Adrenal gland (tissue), 12 donors: Measurements from ENCODE around the gene ACP4. TPM values are rescaled to one million over a fixed set of nuclear protein-coding genes. Genes with fewer than 3 reads are reported as not detected.
"Not testable (repeated sequence)": the region's sequence is repeated elsewhere in the genome, so short reads cannot be mapped to it uniquely, and the experiment has no call there.

Experiments
- DNase-seq, 7 donors: peaks; one replicate each; pipeline ENCODE4 v3.0.0-alpha.2; 2019 to 2020
- H3K27ac ChIP-seq, 5 donors: fragments of 200-600 bp; sonication (generic) in 4 of 5; 1 replicate in 3 of 5; 2 replicates in 2 of 5; pipeline versions ENCODE4 v1.5.1 to v1.8.0; 2016 to 2020; ENCODE audit warnings: mild to moderate bottlenecking in 1 of 5
- H3K27me3 ChIP-seq: fragments of 200-600 bp; 2 replicates; pipeline ENCODE4 v1.8.0; 2021
- H3K36me3 ChIP-seq, 2 donors: fragments of 200-600 bp; replicated peaks in 1 of 2; 1 replicate in 1 of 2; 2 replicates in 1 of 2; pipeline versions ENCODE4 v1.5.1 to v1.8.0; 2018 to 2022
- H3K4me1 ChIP-seq, 2 donors: fragments of 200-600 bp; replicated peaks in 1 of 2; 1 replicate in 1 of 2; 2 replicates in 1 of 2; pipeline versions ENCODE4 v1.5.1 to v1.8.0; 2018 to 2021
- H3K4me3 ChIP-seq, 4 donors: fragments of 200-600 bp; sonication (generic) in 3 of 4; one replicate each; pipeline ENCODE4 v1.5.1; 2016 to 2018
- H3K9me3 ChIP-seq, 3 donors: fragments of 200-600 bp; sonication (generic) in 1 of 3; replicated peaks in 1 of 3; 1 replicate in 2 of 3; 2 replicates in 1 of 3; pipeline versions ENCODE4 v1.5.1 to v1.8.0; 2016 to 2021
- CTCF ChIP-seq, 6 experiments: fragments of 450-650 bp in 4 of 6; fragments of 200-600 bp in 2 of 6; sonication (generic) in 1 of 6; IDR thresholded peaks; 1 replicate in 5 of 6; 2 replicates in 1 of 6; pipeline versions ENCODE4 v1.5.1 to v1.8.0; 2016 to 2021; ENCODE audit warnings: antibody characterized with exemption in 6 of 6, mild to moderate bottlenecking in 2 of 6, moderate library complexity in 1 of 6
- POLR2A ChIP-seq, 2 donors: fragments of 450-650 bp; IDR thresholded peaks; one replicate each; pipeline ENCODE4 v1.6.1; 2017; ENCODE audit warnings: antibody characterized with exemption in 2 of 2, mild to moderate bottlenecking in 2 of 2, moderate library complexity in 1 of 2
- WGBS, 4 donors: extraction: QIAGEN DNeasy Blood & Tissue Kit in 2 of 4; methylation state at CpG; one replicate each; pipeline versions ENCODE4 v1.1.5 to v1.1.7; 2013 to 2017; 5-methylcytosine and 5-hydroxymethylcytosine counted together
- intact Hi-C, 2 donors: fragments of 100-400 bp; cut with DNase I; formaldehyde crosslinking; loops; one replicate each; pipeline versions ENCODE4 v1.14.1 to v1.15.0; 2022 to 2023
- polyA plus RNA-seq, 3 donors: library from polyadenylated mRNA; stranded (reverse); fragments of 200-250 nt in 2 of 3; fragments of 350-450 nt in 1 of 3; fragmentation: Illumina TruSeq in 1 of 3; extraction: RNeasy Lipid Tissue Mini Kit (QIAGEN cat#74804) in 1 of 3; gene quantifications; one replicate each; pipeline ENCODE4 v1.2.3, GENCODE V29; 2013 to 2014
- total RNA-seq, 9 donors: library from RNA; depleted of rRNA in 4 of 9; stranded (reverse); fragments of >200 nt in 4 of 9; fragments of 120-200 nt in 1 of 9; fragmentation: NEBNext Ultra II Directional in 1 of 9; extraction: Animal tissue kit (Norgen Biotek cat#: 25700) in 1 of 9; gene quantifications; one replicate each; pipeline versions ENCODE4 v1.1.0 to v1.2.4, GENCODE V29; 2013 to 2023
- donor health status: healthy with polysubstance abuse.
- donor health status: Bipolar disorder and iron deficiency.
- donor health status: DM: yes; HTN: yes; CAD: no.
- donor health status: DM: no; HTN: no; CAD: no.
- donor health status: DM: no; HTN: no; CAD: no.
- donor health status: DM: yes; HTN: yes; CAD: no.

The ACP4 gene
- total and polyA plus RNA-seq, 12 donors: not detected

- peaks cover 0 to 11% of the 10 kb centered on the region in 2 donors for H3K36me3 ChIP-seq
- H3K4me1 ChIP-seq: peaks cover 13 to 22% of the 10 kb centered on the region in 2 donors
- H3K27ac ChIP-seq: peak overlapping the region; percentile 73 to 98 (median 95)
- DNase-seq: peak; percentile 98 to 99 (median 99)
- H3K27me3 ChIP-seq: no peaks in the 10 kb centered on the region
- 0 to 1% (median 1%) methylated on average over 37 to 62 of the region's 62 CpGs for whole genome bisulfite sequencing, 4 donors
- TF ChIP-seq POLR2A (IDR thresholded peaks at IDR 0.05) (peak; percentile 25 to 39), CTCF (IDR thresholded peaks at IDR 0.05) (peak in 1 of 6 experiments; percentile 7)
- H3K9me3 ChIP-seq: no peaks in the 10 kb centered on the region
- H3K4me3 ChIP-seq: peak overlapping the region; percentile 54 to 93 (median 75)
- intact Hi-C loops: loop anchor here in 1 of 2 donors (5.0 kb wide), 1 partner anchor 118 kb away; no protein-coding TSS in a partner anchor
Measured at GRCh38 chr19:50804420-50805272, 14.4 kb downstream of the ACP4 start.

GRCh38 chr19:50808856-50809255, 18.6 kb downstream of the ACP4 start:
- H3K36me3 ChIP-seq: no peaks in the 10 kb centered on the region
- intact Hi-C loops: loop anchor here in 1 of 2 donors (5.0 kb wide), 1 partner anchor 113 kb away; no protein-coding TSS in a partner anchor
- no peaks in the 10 kb centered on the region for H3K9me3 ChIP-seq
- H3K4me1 ChIP-seq: peaks cover 2 to 4% of the 10 kb centered on the region in 2 donors
- WGBS, 4 donors: 53 to 63% (median 59%) methylated on average over 1 of the region's 1 CpG
- H3K27ac ChIP-seq: no peak overlapping the region
- no peak for DNase-seq
- no peaks in the 10 kb centered on the region for H3K27me3 ChIP-seq
- TF ChIP-seq CTCF (IDR thresholded peaks at IDR 0.05) (no peak), POLR2A (IDR thresholded peaks at IDR 0.05) (no peak)
- H3K4me3 ChIP-seq: no peak overlapping the region

GRCh38 chr19:50811622-50812238, 21.5 kb downstream of the ACP4 start:
- not testable (repeated sequence) for DNase-seq, H3K27me3 ChIP-seq

GRCh38 chr19:50812474-50812873, 22.3 kb downstream of the ACP4 start:
- WGBS, 4 donors: 69 to 71% (median 71%) methylated on average over 2 to 3 of the region's 3 CpGs; no CpG with 5 or more reads in 1 of the 4 donors
- intact Hi-C loops: no loop called here
- H3K4me3 ChIP-seq: no peak overlapping the region
- DNase-seq: no peak
- no peak for TF ChIP-seq POLR2A (IDR thresholded peaks at IDR 0.05)
- no peak for TF ChIP-seq CTCF (IDR thresholded peaks at IDR 0.05)
- no peaks in the 10 kb centered on the region for H3K36me3 ChIP-seq
- H3K27ac ChIP-seq: no peak overlapping the region
- H3K4me1 ChIP-seq: no peaks in the 10 kb centered on the region
- no peaks in the 10 kb centered on the region for H3K9me3 ChIP-seq
- no peaks in the 10 kb centered on the region for H3K27me3 ChIP-seq

More at GRCh38 chr19:50811622-50812238, 21.5 kb downstream of the ACP4 start:
- H3K36me3 ChIP-seq, H3K4me3 ChIP-seq, H3K9me3 ChIP-seq, H3K4me1 ChIP-seq, intact Hi-C loops, H3K27ac ChIP-seq: not testable (repeated sequence)
- 36 to 88% (median 72%) methylated on average over 2 to 3 of the region's 3 CpGs for WGBS, 4 donors
